ENCODE results near the gene TTLL1. TPM values are rescaled to one million over a fixed set of nuclear protein-coding genes. Genes with fewer than 3 reads are reported as not detected.
A peak's percentile ranks its signal among the peaks of the same experiment; 100 is the strongest.
"Not testable (repeated sequence)": the region's sequence is repeated elsewhere in the genome, so short reads cannot be mapped to it uniquely, and the experiment has no call there.

The TTLL1 gene
- total RNA-seq, 1 donor from 2014 or later = 5.9 TPM

- no peak for TF ChIP-seq POLR2AphosphoS5 (IDR thresholded peaks at IDR 0.05; ENCODE audit: insufficient read depth in 1 of 2, low read depth in 1 of 2)
- no peak for TF ChIP-seq CTCF (IDR thresholded peaks at IDR 0.05)
- no peak for TF ChIP-seq POLR2A (IDR thresholded peaks at IDR 0.05)
- Histone ChIP-seq H3K27me3 (no peaks in the 10 kb centered on the region), H3K4me3 (no peak overlapping the region), H3K4me1 (peaks cover 62% of the 10 kb centered on the region), H3K36me3 (no peaks in the 10 kb centered on the region), H3K9me3 (no peaks in the 10 kb centered on the region), H3K27ac (no peak overlapping the region)
- no peak for DNase-seq (ENCODE audit: extremely low spot score in 2 of 2)
- intact Hi-C loops (cut with DNase I) = no loop called here
Measured at GRCh38 chr22:43001271-43002201, 87.7 kb downstream of the TTLL1 start.

- no peak overlapping the region for H3K4me3 ChIP-seq
- no peaks in the 10 kb centered on the region for H3K9me3 ChIP-seq
- no peaks in the 10 kb centered on the region for H3K36me3 ChIP-seq
- H3K27me3 ChIP-seq = no peaks in the 10 kb centered on the region
- H3K4me1 ChIP-seq = peaks cover 71% of the 10 kb centered on the region
- no peak for TF ChIP-seq CTCF (IDR thresholded peaks at IDR 0.05)
- TF ChIP-seq POLR2AphosphoS5 (IDR thresholded peaks at IDR 0.05; ENCODE audit: insufficient read depth in 1 of 2, low read depth in 1 of 2) = no peak
- no peak for TF ChIP-seq POLR2A (IDR thresholded peaks at IDR 0.05)
- no peak overlapping the region for H3K27ac ChIP-seq
- DNase-seq (ENCODE audit: extremely low spot score in 2 of 2) = no peak
- intact Hi-C loops (cut with DNase I) = no loop called here
Measured at GRCh38 chr22:43000441-43001175, 88.6 kb downstream of the TTLL1 start.

GRCh38 chr22:42997582-42998090, 91.6 kb downstream of the TTLL1 start:
- H3K27ac ChIP-seq = no peak overlapping the region

GRCh38 chr22:42996646-42997365, 92.4 kb downstream of the TTLL1 start:
- H3K4me1 ChIP-seq = peaks cover 71% of the 10 kb centered on the region
- no peak for TF ChIP-seq CTCF (IDR thresholded peaks at IDR 0.05)
- no peak for TF ChIP-seq POLR2AphosphoS5 (IDR thresholded peaks at IDR 0.05; ENCODE audit: insufficient read depth in 1 of 2, low read depth in 1 of 2)
- no peak for TF ChIP-seq POLR2A (IDR thresholded peaks at IDR 0.05)
- peak overlapping the region; percentile 27 for H3K27ac ChIP-seq
- intact Hi-C loops (cut with DNase I) = loop anchor here (10.0 kb wide), 1 partner anchor 62 kb away; no protein-coding TSS in a partner anchor
- no peaks in the 10 kb centered on the region for H3K27me3 ChIP-seq
- no peaks in the 10 kb centered on the region for H3K9me3 ChIP-seq
- no peak for DNase-seq (ENCODE audit: extremely low spot score in 2 of 2)
- no peak overlapping the region for H3K4me3 ChIP-seq
- no peaks in the 10 kb centered on the region for H3K36me3 ChIP-seq

More at GRCh38 chr22:42997582-42998090, 91.6 kb downstream of the TTLL1 start:
- Histone ChIP-seq H3K9me3 (no peaks in the 10 kb centered on the region), H3K27me3 (no peaks in the 10 kb centered on the region), H3K4me1 (peaks cover 78% of the 10 kb centered on the region), H3K4me3 (no peak overlapping the region), H3K36me3 (no peaks in the 10 kb centered on the region)
- DNase-seq (ENCODE audit: extremely low spot score in 2 of 2) = no peak
- no peak for TF ChIP-seq POLR2A (IDR thresholded peaks at IDR 0.05)
- no peak for TF ChIP-seq POLR2AphosphoS5 (IDR thresholded peaks at IDR 0.05; ENCODE audit: insufficient read depth in 1 of 2, low read depth in 1 of 2)
- no peak for TF ChIP-seq CTCF (IDR thresholded peaks at IDR 0.05)
- intact Hi-C loops (cut with DNase I) = loop anchor here (10.0 kb wide), 1 partner anchor 63 kb away; no protein-coding TSS in a partner anchor

- intact Hi-C loops (cut with DNase I) = loop anchor here (10.0 kb wide), 1 partner anchor 61 kb away; no protein-coding TSS in a partner anchor
- peaks cover 71% of the 10 kb centered on the region for H3K4me1 ChIP-seq
- H3K27me3 ChIP-seq; H3K36me3 ChIP-seq; H3K4me3 ChIP-seq; H3K9me3 ChIP-seq; DNase-seq (ENCODE audit: extremely low spot score in 2 of 2): not testable (repeated sequence)
- H3K27ac ChIP-seq = peak overlapping the region; percentile 70
Measured at GRCh38 chr22:42995654-42996053, 93.5 kb downstream of the TTLL1 start.

Measured in vagina (tissue), 2 donors.